B cell (primary cell): ENCODE measurements around the gene CRMP1. TPM values are rescaled to one million over a fixed set of nuclear protein-coding genes. Genes with fewer than 3 reads are reported as not detected.

Source experiments
- ATAC-seq: fragments of 200-7000 bp; cut with Tn5 transposase; one replicate; pipeline ENCODE4 v1.10.0; 2021; ENCODE audit warnings: low read depth, mild to moderate bottlenecking, moderate number of reproducible peaks, moderate library complexity
- CTCF ChIA-PET: fragments of 350-600 bp; sonication (Branson Sonifier 250); formaldehyde crosslinking; loops from one replicate; lab custom pipeline; 2021; ENCODE audit warnings: antibody characterized with exemption, inconsistent platforms; lab: Charles Lee
- POLR2A ChIA-PET: fragments of 350-600 bp; sonication (Branson Sonifier 250); formaldehyde crosslinking; loops from one replicate; lab custom pipeline; 2021; ENCODE audit warnings: antibody characterized with exemption; lab: Charles Lee
- DNase-seq: peaks from one replicate; pipeline ENCODE4 v3.0.0; 2013
- H2AFZ ChIP-seq: 2 replicates; pipeline ENCODE4 v1.6.1; 2012; ENCODE audit warnings: mild to moderate bottlenecking, low read depth, low read length; ENCODE audit not compliant: insufficient read depth, poor library complexity, severe bottlenecking
- H3K27ac ChIP-seq, 2 donors: 1 replicate in 1 of 2; 2 replicates in 1 of 2; pipeline ENCODE4 v1.5.1; 2012 to 2013; ENCODE audit warnings: low read length in 2 of 2, mild to moderate bottlenecking in 2 of 2, moderate library complexity in 1 of 2
- H3K27me3 ChIP-seq, 4 experiments: fragments of 200-600 bp in 1 of 4; sonication (generic) in 1 of 4; replicated peaks in 1 of 4; 1 replicate in 2 of 4; 2 replicates in 2 of 4; pipeline versions ENCODE4 v1.6.1 to v1.7.0; 2013 to 2016; ENCODE audit warnings: low read length in 3 of 4, mild to moderate bottlenecking in 2 of 4, mixed read lengths in 1 of 4, moderate library complexity in 1 of 4; ENCODE audit not compliant: insufficient read depth in 4 of 4, control insufficient read depth in 3 of 4; ENCODE audit errors: control extremely low read depth in 1 of 4
- H3K36me3 ChIP-seq, 2 experiments: replicated peaks in 1 of 2; 1 replicate in 1 of 2; 2 replicates in 1 of 2; pipeline versions ENCODE4 v1.6.1 to v1.7.1; 2013; ENCODE audit warnings: low read length in 1 of 2; ENCODE audit not compliant: insufficient read depth in 2 of 2, control insufficient read depth in 1 of 2; ENCODE audit errors: control extremely low read depth in 1 of 2, extremely low read depth in 1 of 2
- H3K4me1 ChIP-seq, 2 donors: fragments of 200-600 bp in 1 of 2; sonication (generic) in 1 of 2; 1 replicate in 1 of 2; 2 replicates in 1 of 2; pipeline versions ENCODE4 v1.5.1 to v1.6.1; 2013 to 2017; ENCODE audit warnings: low read length in 2 of 2; ENCODE audit not compliant: control insufficient read depth in 2 of 2, insufficient read depth in 2 of 2
- H3K4me2 ChIP-seq: replicated peaks from 2 replicates; pipeline ENCODE3; 2012; ENCODE audit warnings: mild to moderate bottlenecking, low read depth, low read length; ENCODE audit not compliant: poor library complexity, severe bottlenecking
- H3K4me3 ChIP-seq, 5 experiments: fragments of 200-600 bp in 1 of 5; sonication (generic) in 1 of 5; 1 replicate in 3 of 5; 2 replicates in 2 of 5; pipeline versions ENCODE4 v1.5.1 to v1.7.0; 2011 to 2016; ENCODE audit warnings: low read length in 4 of 5, mild to moderate bottlenecking in 4 of 5, low read depth in 2 of 5, control low read depth in 1 of 5, moderate library complexity in 1 of 5; ENCODE audit not compliant: insufficient read depth in 1 of 5; ENCODE audit errors: control extremely low read depth in 1 of 5, extremely low read depth in 1 of 5
- H3K79me2 ChIP-seq: fragments of 200-600 bp; sonication (generic); one replicate; pipeline ENCODE4 v1.6.0; 2016; ENCODE audit warnings: low read length; ENCODE audit not compliant: control insufficient read depth, insufficient read depth
- H3K9ac ChIP-seq: fragments of 200-600 bp; sonication (generic); 2 replicates; pipeline ENCODE4 v1.6.1; 2017; ENCODE audit warnings: mild to moderate bottlenecking, low read length, moderate library complexity
- H3K9me3 ChIP-seq, 3 donors: one replicate each; pipeline versions ENCODE4 v1.6.1 to v1.7.1; 2013; ENCODE audit warnings: low read length in 2 of 3; ENCODE audit not compliant: control insufficient read depth in 2 of 3, insufficient read depth in 1 of 3; ENCODE audit errors: control extremely low read depth in 1 of 3
- H4K20me1 ChIP-seq: 2 replicates; pipeline ENCODE4 v1.6.0; 2012; ENCODE audit warnings: mild to moderate bottlenecking, low read length; ENCODE audit not compliant: insufficient read depth, control insufficient read depth, poor library complexity, severe bottlenecking
- H3K27ac Mint-ChIP-seq: one replicate; pipeline ENCODE4 v1.8.0; 2021; ENCODE audit warnings: mixed read lengths
- H3K27me3 Mint-ChIP-seq: one replicate; pipeline ENCODE4 v1.8.0; 2021; ENCODE audit warnings: mixed read lengths
- H3K4me1 Mint-ChIP-seq: one replicate; pipeline ENCODE4 v1.8.0; 2021; ENCODE audit warnings: mixed read lengths
- H3K4me3 Mint-ChIP-seq: one replicate; pipeline ENCODE4 v1.8.0; 2021; ENCODE audit warnings: mixed read lengths
- H3K9me3 Mint-ChIP-seq: one replicate; pipeline ENCODE4 v1.8.0; 2022; ENCODE audit warnings: mixed read lengths; ENCODE audit not compliant: insufficient read depth
- EZH2 ChIP-seq: IDR thresholded peaks from 2 replicates; pipeline ENCODE4 v1.6.1; 2012; ENCODE audit warnings: borderline replicate concordance, low read depth, mild to moderate bottlenecking, moderate library complexity, low read length; ENCODE audit not compliant: insufficient read depth, poor library complexity, severe bottlenecking
- WGBS: methylation state at CpG from one replicate; pipeline ENCODE4 v1.1.5; 2013; ENCODE audit warnings: missing lambda C conversion rate; ENCODE audit not compliant: insufficient coverage; 5-methylcytosine and 5-hydroxymethylcytosine counted together
- intact Hi-C: fragments of 100-400 bp; cut with micrococcal nuclease; formaldehyde crosslinking; loops from one replicate; pipeline ENCODE4 v1.10.0; 2022
- polyA plus RNA-seq: library from polyadenylated mRNA; depleted of rRNA; stranded (reverse); fragments of >200 nt; gene quantifications from 2 replicates; pipeline ENCODE4 v1.2.3, GENCODE V29; 2012
- total RNA-seq, 2 donors: library from RNA; stranded (reverse); fragments of 120-200 nt in 1 of 2; gene quantifications; 1 replicate in 1 of 2; 2 replicates in 1 of 2; pipeline versions ENCODE4 v1.2.3 to v1.2.4, GENCODE V29; 2013 to 2022
- TF ChIP-seq, protein P1 (sequence below): fragments of 200-600 bp; IDR thresholded peaks from one replicate; pipeline ENCODE4 v1.8.0; 2022; ENCODE audit warnings: antibody characterized with exemption, mild to moderate bottlenecking

The CRMP1 gene
- total and polyA plus RNA-seq, 2 donors (not counting 1 experiment from before 2014, with no cell fraction given), result 0.13 TPM; not detected in 1

GRCh38 chr4:5781691-5782090, 111.2 kb downstream of the CRMP1 start:
- Histone ChIP-seq H3K9me3 (peaks cover 0 to 6% (median 0%) of the 10 kb centered on the region in 3 donors), H3K4me2 (no peak overlapping the region), H3K27me3 (no peaks in the 10 kb centered on the region), H3K4me3 (no peak overlapping the region), H2AFZ (no peak overlapping the region), H3K36me3 (no peaks in the 10 kb centered on the region), H4K20me1 (no peaks in the 10 kb centered on the region), H3K79me2 (no peaks in the 10 kb centered on the region), H3K4me1 (no peaks in the 10 kb centered on the region), H3K27ac (no peak overlapping the region), H3K9ac (no peak overlapping the region)
- no peak for ATAC-seq
- H3K4me3 Mint-ChIP-seq, result no peak overlapping the region
- TF ChIP-seq, protein P1, sequence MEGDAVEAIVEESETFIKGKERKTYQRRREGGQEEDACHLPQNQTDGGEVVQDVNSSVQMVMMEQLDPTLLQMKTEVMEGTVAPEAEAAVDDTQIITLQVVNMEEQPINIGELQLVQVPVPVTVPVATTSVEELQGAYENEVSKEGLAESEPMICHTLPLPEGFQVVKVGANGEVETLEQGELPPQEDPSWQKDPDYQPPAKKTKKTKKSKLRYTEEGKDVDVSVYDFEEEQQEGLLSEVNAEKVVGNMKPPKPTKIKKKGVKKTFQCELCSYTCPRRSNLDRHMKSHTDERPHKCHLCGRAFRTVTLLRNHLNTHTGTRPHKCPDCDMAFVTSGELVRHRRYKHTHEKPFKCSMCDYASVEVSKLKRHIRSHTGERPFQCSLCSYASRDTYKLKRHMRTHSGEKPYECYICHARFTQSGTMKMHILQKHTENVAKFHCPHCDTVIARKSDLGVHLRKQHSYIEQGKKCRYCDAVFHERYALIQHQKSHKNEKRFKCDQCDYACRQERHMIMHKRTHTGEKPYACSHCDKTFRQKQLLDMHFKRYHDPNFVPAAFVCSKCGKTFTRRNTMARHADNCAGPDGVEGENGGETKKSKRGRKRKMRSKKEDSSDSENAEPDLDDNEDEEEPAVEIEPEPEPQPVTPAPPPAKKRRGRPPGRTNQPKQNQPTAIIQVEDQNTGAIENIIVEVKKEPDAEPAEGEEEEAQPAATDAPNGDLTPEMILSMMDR, result no peak
- no peak for TF ChIP-seq EZH2
- H3K4me1 Mint-ChIP-seq, result no peaks in the 10 kb centered on the region
- CTCF ChIA-PET, result interaction anchor here (0.6 kb wide), 1 partner anchor 36 kb away, joined by 3 read pairs; no protein-coding TSS in a partner anchor
- intact Hi-C loops, result no loop called here
- no peaks in the 10 kb centered on the region for H3K27me3 Mint-ChIP-seq
- no peak overlapping the region for H3K27ac Mint-ChIP-seq
- peaks cover 2% of the 10 kb centered on the region for H3K9me3 Mint-ChIP-seq
- POLR2A ChIA-PET, result no interaction called here
- DNase-seq, result no peak
- WGBS, result no CpG with 5 or more reads among the region's 3 CpGs

DNA sequence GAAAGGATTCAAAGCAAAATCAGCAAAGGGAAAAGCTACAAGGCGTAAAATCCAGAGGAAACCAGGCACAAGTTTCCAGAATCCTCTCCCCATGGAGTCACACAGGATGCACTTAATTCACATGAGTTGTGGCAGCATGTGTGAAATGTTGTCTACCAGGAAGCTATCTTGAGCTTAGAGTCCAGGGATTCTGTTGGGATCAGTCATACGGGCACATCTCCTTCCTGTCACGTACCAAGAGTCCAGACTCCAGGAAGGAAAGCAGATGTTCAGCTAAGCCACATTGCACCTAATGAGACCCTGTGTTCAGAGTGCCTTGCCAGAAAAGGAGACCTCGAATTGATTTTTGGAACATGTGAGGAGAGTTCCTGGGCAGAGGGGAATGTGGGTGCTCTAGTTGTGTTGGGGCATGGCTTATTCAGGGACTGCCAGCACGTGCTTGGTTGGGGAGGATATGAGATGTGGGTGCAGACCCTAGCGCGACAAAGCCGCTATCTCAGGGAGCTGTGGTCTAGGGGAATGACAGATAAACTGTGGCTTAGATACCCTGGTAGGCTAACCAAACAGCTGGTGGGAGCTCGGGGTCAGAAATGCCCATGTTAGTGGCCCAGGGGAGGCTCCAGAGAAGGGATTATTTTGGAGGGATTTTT, 111.9 kb downstream of the CRMP1 start:
- ChIA-PET POLR2A (no interaction called here), CTCF (no interaction called here)
- Histone ChIP-seq H3K4me2 (no peak overlapping the region), H3K9me3 (peaks cover 0 to 6% (median 0%) of the 10 kb centered on the region in 3 donors), H3K79me2 (no peaks in the 10 kb centered on the region), H3K4me3 (no peak overlapping the region), H2AFZ (no peak overlapping the region), H4K20me1 (no peaks in the 10 kb centered on the region), H3K27me3 (no peaks in the 10 kb centered on the region), H3K4me1 (no peaks in the 10 kb centered on the region), H3K27ac (no peak overlapping the region), H3K36me3 (no peaks in the 10 kb centered on the region), H3K9ac (no peak overlapping the region)
- Mint-ChIP-seq H3K4me1 (no peaks in the 10 kb centered on the region), H3K27ac (no peak overlapping the region), H3K9me3 (peaks cover 4% of the 10 kb centered on the region), H3K4me3 (no peak overlapping the region), H3K27me3 (no peaks in the 10 kb centered on the region)
- ATAC-seq (no peak), DNase-seq (no peak)
- WGBS, result 95% methylated on average over 7 of the region's 9 CpGs
- intact Hi-C loops, result no loop called here
- TF ChIP-seq, protein P1, result no peak
- TF ChIP-seq EZH2, result no peak
